Tibial nerve (tissue), 4 donors: Measurements from ENCODE around the gene ZNF423.

Source experiments
- CTCF ChIP-seq, 5 experiments: fragments of 200-600 bp in 3 of 5; fragments of 450-650 bp in 2 of 5; sonication (generic) in 3 of 5; IDR thresholded peaks; one replicate each; pipeline ENCODE4 v1.5.1; 2016 to 2019; ENCODE audit warnings: antibody characterized with exemption in 5 of 5, mild to moderate bottlenecking in 3 of 5, moderate library complexity in 2 of 5
- EP300 ChIP-seq, 2 donors: sonication (generic); formaldehyde crosslinking; IDR thresholded peaks; one replicate each; pipeline ENCODE4 v1.6.1; 2017; ENCODE audit warnings: antibody characterized with exemption in 2 of 2, mild to moderate bottlenecking in 1 of 2
- POLR2A ChIP-seq, 2 donors: fragments of 450-650 bp; IDR thresholded peaks; one replicate each; pipeline ENCODE4 v1.6.1; 2017; ENCODE audit warnings: antibody characterized with exemption in 2 of 2, mild to moderate bottlenecking in 2 of 2, moderate library complexity in 2 of 2

DNA sequence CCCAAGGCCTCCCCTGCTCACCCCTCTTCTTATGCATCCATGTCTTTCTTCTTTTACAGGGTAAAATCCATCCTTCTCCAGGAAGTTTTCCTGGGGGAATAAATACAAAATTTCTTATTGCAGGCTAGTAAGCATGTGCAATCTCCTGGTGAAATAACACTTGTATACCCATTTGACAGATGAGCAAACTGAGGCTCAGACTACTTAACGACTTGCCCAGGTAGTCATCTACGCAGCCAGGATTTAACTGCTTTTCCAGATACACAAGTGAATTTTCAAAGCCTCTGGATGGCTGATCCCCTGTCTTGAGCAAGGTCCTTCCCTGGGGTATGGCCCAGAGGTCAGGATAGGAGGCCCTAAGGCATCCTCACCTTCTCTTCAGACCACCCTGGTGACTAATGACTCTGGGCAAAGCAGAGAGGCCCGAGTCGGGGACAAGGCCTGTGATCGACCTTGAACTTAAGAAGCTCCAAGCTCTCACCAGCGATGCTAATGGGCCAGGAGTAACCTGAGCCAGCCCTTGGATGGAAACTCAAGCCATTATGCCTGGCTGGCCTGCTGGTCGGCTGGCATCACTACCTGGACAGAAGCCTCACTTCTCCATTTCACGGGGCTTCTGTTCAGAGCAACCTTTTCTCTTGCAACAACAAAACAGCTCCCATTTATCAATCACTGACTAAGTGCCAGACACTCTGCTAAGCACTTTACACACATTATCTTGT, 33.1 kb downstream of the ZNF423 start:
- no peak for TF ChIP-seq EP300 (IDR thresholded peaks at IDR 0.05)
- no peak for TF ChIP-seq CTCF (IDR thresholded peaks at IDR 0.05)
- no peak for TF ChIP-seq POLR2A (IDR thresholded peaks at IDR 0.05)
